Measurements from ENCODE around the gene RETREG1. TPM values are rescaled to one million over a fixed set of nuclear protein-coding genes. Genes with fewer than 3 reads are reported as not detected.

Gene RETREG1
- total and polyA plus RNA-seq, 2 of the 13 experiments (the other 11 are each of a cell fraction or from before 2014, with no cell fraction given), result 0.07 TPM; not detected in 1

- TF ChIP-seq ZNF232 (CRISPR knock-in tag; IDR thresholded peaks at IDR 0.05; ENCODE audit: borderline replicate concordance), result no peak
- TF ChIP-seq PRMT3 (CRISPR knock-in tag; IDR thresholded peaks at IDR 0.05; ENCODE audit: borderline replicate concordance, low read depth), result no peak
- TF ChIP-seq NCOA1 (CRISPR knock-in tag; IDR thresholded peaks at IDR 0.05), result no peak
- TF ChIP-seq NFIC (IDR thresholded peaks at IDR 0.05; ENCODE audit: low read length), result no peak
- TF ChIP-seq ISL2 (CRISPR knock-in tag; IDR thresholded peaks at IDR 0.05), result no peak
- no peak for TF ChIP-seq ZNF576 (CRISPR knock-in tag; IDR thresholded peaks at IDR 0.05)
- no peak for TF ChIP-seq ZBTB40 (IDR thresholded peaks at IDR 0.05)
- TF ChIP-seq ZBTB40 (CRISPR knock-in tag; IDR thresholded peaks at IDR 0.05), result no peak
- no peak for TF ChIP-seq ZNF709 (CRISPR knock-in tag; IDR thresholded peaks at IDR 0.05)
- TF ChIP-seq EEA1 (CRISPR knock-in tag; IDR thresholded peaks at IDR 0.05; ENCODE audit: borderline replicate concordance), result no peak
- TF ChIP-seq ZNF543 (CRISPR knock-in tag; IDR thresholded peaks at IDR 0.05), result no peak
Measured at GRCh38 chr5:16430349-16431089, 186.3 kb downstream of the RETREG1 start (continued).

Measured in HepG2 (cell line).